ENCODE results near the gene SCO2. TPM values are rescaled to one million over a fixed set of nuclear protein-coding genes. Genes with fewer than 3 reads are reported as not detected.
"Not testable (repeated sequence)": the region's sequence is repeated elsewhere in the genome, so short reads cannot be mapped to it uniquely, and the experiment has no call there.

Gene SCO2
- polyA plus RNA-seq, 1 donor from 2014 or later, result 9.6 TPM

DNA sequence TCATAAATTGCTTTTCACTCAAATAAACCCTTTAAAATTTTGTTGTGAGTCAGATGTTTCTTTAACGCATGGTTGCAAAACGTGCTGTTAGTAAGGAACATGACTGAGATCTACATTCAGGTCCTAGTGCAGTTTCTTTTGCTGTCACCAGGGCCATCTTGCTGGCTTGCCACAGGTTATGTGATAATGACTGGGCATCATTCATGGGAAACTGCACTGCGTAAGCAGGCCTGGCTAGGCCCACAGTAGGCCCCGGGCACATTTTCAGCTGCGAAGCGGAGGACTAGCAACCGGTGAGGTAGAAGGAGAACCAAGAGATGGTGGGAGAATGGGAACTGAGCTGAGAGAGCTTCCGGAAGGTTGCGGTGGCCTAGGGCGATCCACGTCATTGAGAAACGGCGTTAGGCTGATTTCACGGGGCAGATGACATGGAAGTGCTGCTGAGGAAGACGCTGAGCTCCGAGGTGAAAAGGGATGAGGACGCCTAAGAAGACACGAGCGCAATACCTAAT, 17.1 kb upstream of the SCO2 start:
- Histone ChIP-seq H3K36me3 (ENCODE audit: insufficient read depth, low read length) (no peaks in the 10 kb centered on the region), H3K4me2 (ENCODE audit: low read length) (no peak overlapping the region), H3K79me2 (replicated peaks; ENCODE audit: insufficient read depth, low read length) (no peaks in the 10 kb centered on the region), H3K27me3 (ENCODE audit: insufficient read depth, low read depth, low read length) (peaks cover 13% of the 10 kb centered on the region), H3K9me3 (ENCODE audit: low read length) (no peaks in the 10 kb centered on the region), H3K27ac (ENCODE audit: low read length) (no peak overlapping the region), H3F3A (ENCODE audit: insufficient read depth, low read length, poor library complexity, severe bottlenecking) (no peaks in the 10 kb centered on the region), H3K9me2 (ENCODE audit: insufficient read depth, low read length) (no peaks in the 10 kb centered on the region), H3K4me3 (ENCODE audit: low read length) (no peak overlapping the region), H4K20me1 (ENCODE audit: insufficient read depth) (no peaks in the 10 kb centered on the region), H3K9ac (ENCODE audit: low read length) (no peak overlapping the region), H2AFZ (ENCODE audit: low read depth, low read length) (no peak overlapping the region)
- TF ChIP-seq EZH2 (IDR thresholded peaks at IDR 0.05; ENCODE audit: borderline replicate concordance, insufficient read depth, low read length, poor library complexity, severe bottlenecking), result no peak
- TF ChIP-seq TAF1 (IDR thresholded peaks at IDR 0.05; ENCODE audit: low read depth), result no peak
- no peak for TF ChIP-seq SMC3 (conservative IDR thresholded peaks at IDR 0.05; ENCODE audit: poor library complexity)
- TF ChIP-seq POLR2AphosphoS5 (IDR thresholded peaks at IDR 0.05), result no peak
- no peak for TF ChIP-seq MXI1 (conservative IDR thresholded peaks at IDR 0.05; ENCODE audit: poor library complexity, severe bottlenecking)
- TF ChIP-seq RAD21 (conservative IDR thresholded peaks at IDR 0.05), result no peak
- TF ChIP-seq, protein P1, sequence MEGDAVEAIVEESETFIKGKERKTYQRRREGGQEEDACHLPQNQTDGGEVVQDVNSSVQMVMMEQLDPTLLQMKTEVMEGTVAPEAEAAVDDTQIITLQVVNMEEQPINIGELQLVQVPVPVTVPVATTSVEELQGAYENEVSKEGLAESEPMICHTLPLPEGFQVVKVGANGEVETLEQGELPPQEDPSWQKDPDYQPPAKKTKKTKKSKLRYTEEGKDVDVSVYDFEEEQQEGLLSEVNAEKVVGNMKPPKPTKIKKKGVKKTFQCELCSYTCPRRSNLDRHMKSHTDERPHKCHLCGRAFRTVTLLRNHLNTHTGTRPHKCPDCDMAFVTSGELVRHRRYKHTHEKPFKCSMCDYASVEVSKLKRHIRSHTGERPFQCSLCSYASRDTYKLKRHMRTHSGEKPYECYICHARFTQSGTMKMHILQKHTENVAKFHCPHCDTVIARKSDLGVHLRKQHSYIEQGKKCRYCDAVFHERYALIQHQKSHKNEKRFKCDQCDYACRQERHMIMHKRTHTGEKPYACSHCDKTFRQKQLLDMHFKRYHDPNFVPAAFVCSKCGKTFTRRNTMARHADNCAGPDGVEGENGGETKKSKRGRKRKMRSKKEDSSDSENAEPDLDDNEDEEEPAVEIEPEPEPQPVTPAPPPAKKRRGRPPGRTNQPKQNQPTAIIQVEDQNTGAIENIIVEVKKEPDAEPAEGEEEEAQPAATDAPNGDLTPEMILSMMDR (IDR thresholded peaks at IDR 0.05; ENCODE audit: poor library complexity, severe bottlenecking), result no peak
- TF ChIP-seq, protein P2, sequence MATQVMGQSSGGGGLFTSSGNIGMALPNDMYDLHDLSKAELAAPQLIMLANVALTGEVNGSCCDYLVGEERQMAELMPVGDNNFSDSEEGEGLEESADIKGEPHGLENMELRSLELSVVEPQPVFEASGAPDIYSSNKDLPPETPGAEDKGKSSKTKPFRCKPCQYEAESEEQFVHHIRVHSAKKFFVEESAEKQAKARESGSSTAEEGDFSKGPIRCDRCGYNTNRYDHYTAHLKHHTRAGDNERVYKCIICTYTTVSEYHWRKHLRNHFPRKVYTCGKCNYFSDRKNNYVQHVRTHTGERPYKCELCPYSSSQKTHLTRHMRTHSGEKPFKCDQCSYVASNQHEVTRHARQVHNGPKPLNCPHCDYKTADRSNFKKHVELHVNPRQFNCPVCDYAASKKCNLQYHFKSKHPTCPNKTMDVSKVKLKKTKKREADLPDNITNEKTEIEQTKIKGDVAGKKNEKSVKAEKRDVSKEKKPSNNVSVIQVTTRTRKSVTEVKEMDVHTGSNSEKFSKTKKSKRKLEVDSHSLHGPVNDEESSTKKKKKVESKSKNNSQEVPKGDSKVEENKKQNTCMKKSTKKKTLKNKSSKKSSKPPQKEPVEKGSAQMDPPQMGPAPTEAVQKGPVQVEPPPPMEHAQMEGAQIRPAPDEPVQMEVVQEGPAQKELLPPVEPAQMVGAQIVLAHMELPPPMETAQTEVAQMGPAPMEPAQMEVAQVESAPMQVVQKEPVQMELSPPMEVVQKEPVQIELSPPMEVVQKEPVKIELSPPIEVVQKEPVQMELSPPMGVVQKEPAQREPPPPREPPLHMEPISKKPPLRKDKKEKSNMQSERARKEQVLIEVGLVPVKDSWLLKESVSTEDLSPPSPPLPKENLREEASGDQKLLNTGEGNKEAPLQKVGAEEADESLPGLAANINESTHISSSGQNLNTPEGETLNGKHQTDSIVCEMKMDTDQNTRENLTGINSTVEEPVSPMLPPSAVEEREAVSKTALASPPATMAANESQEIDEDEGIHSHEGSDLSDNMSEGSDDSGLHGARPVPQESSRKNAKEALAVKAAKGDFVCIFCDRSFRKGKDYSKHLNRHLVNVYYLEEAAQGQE (IDR thresholded peaks at IDR 0.05; ENCODE audit: borderline replicate concordance), result no peak
- TF ChIP-seq EP300 (conservative IDR thresholded peaks at IDR 0.05; ENCODE audit: poor library complexity, severe bottlenecking), result no peak

DNA sequence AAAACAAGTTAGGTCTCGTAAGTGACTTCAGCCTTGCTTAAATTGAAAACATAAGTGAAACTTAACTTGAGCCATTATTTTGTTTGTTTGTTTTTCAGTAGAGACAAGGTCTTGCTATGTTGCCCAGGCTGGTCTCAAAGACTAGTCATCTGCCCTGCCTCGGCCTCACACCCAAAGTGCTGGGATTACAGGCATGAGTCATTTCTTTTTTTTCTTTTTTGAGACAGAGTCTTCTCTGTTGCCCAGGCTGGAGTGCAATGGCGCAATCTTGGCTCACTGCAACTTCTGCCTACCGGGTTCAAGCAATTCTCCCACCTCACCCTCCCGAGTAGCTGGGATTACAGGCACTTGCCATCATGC, 16.2 kb upstream of the SCO2 start:
- H3K4me3 ChIP-seq (ENCODE audit: low read length); H3K9ac ChIP-seq (ENCODE audit: low read length); H2AFZ ChIP-seq (ENCODE audit: low read depth, low read length); H3K36me3 ChIP-seq (ENCODE audit: insufficient read depth, low read length); H3K9me3 ChIP-seq (ENCODE audit: low read length); H3K27ac ChIP-seq (ENCODE audit: low read length); H3K79me2 ChIP-seq (replicated peaks; ENCODE audit: insufficient read depth, low read length); H3K4me2 ChIP-seq (ENCODE audit: low read length); H3F3A ChIP-seq (ENCODE audit: insufficient read depth, low read length, poor library complexity, severe bottlenecking); H3K9me2 ChIP-seq (ENCODE audit: insufficient read depth, low read length); H4K20me1 ChIP-seq (ENCODE audit: insufficient read depth): not testable (repeated sequence)
- peaks cover 13% of the 10 kb centered on the region for H3K27me3 ChIP-seq (ENCODE audit: insufficient read depth, low read depth, low read length)

DNA sequence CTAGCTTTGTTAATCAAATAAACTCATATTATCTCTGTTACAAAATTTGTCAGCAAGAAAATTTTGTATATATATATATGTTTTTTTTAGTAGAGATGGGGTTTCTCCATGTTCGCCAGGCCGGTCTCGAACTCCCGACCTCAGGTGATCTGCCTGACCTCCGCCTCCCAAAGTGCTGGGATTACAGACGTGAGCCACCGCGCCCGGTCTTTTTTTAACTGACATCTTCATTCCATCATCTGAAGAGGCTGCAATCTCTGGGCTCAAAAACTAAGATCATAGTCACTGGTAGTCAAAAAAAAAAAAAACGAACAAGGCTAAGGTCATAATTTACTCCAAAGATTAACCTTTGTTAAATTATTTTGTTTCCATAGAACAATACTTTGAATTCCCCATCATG, 15.0 kb upstream of the SCO2 start:
- no peak overlapping the region for H3K27ac ChIP-seq (ENCODE audit: low read length)
- peaks cover 13% of the 10 kb centered on the region for H3K27me3 ChIP-seq (ENCODE audit: insufficient read depth, low read depth, low read length)
- TF ChIP-seq RAD21 (conservative IDR thresholded peaks at IDR 0.05) (no peak), SMC3 (conservative IDR thresholded peaks at IDR 0.05; ENCODE audit: poor library complexity) (no peak), EZH2 (IDR thresholded peaks at IDR 0.05; ENCODE audit: borderline replicate concordance, insufficient read depth, low read length, poor library complexity, severe bottlenecking) (no peak), TAF1 (IDR thresholded peaks at IDR 0.05; ENCODE audit: low read depth) (no peak), EP300 (conservative IDR thresholded peaks at IDR 0.05; ENCODE audit: poor library complexity, severe bottlenecking) (no peak), MXI1 (conservative IDR thresholded peaks at IDR 0.05; ENCODE audit: poor library complexity, severe bottlenecking) (no peak), POLR2AphosphoS5 (IDR thresholded peaks at IDR 0.05) (no peak)
- TF ChIP-seq, protein P1 (IDR thresholded peaks at IDR 0.05; ENCODE audit: poor library complexity, severe bottlenecking), result no peak
- TF ChIP-seq, protein P2 (IDR thresholded peaks at IDR 0.05; ENCODE audit: borderline replicate concordance), result no peak

More for the DNA sequence above, 15.0 kb upstream of the SCO2 start:
- Histone ChIP-seq H3K36me3 (ENCODE audit: insufficient read depth, low read length) (no peaks in the 10 kb centered on the region), H4K20me1 (ENCODE audit: insufficient read depth) (no peaks in the 10 kb centered on the region), H3K9ac (ENCODE audit: low read length) (no peak overlapping the region), H3K4me3 (ENCODE audit: low read length) (no peak overlapping the region), H2AFZ (ENCODE audit: low read depth, low read length) (no peak overlapping the region), H3K4me2 (ENCODE audit: low read length) (no peak overlapping the region), H3F3A (ENCODE audit: insufficient read depth, low read length, poor library complexity, severe bottlenecking) (no peaks in the 10 kb centered on the region), H3K79me2 (replicated peaks; ENCODE audit: insufficient read depth, low read length) (no peaks in the 10 kb centered on the region), H3K9me3 (ENCODE audit: low read length) (no peaks in the 10 kb centered on the region), H3K9me2 (ENCODE audit: insufficient read depth, low read length) (no peaks in the 10 kb centered on the region)

Data from neural cell (in vitro differentiated cells).